Fibroblast of the aortic adventitia (primary cell): ENCODE data around the gene GDF10. TPM values are rescaled to one million over a fixed set of nuclear protein-coding genes. Genes with fewer than 3 reads are reported as not detected.

Experiments used
- DNase-seq: peaks from one replicate; pipeline ENCODE4 v3.0.0-alpha.2; 2010; ENCODE audit warnings: low read depth
- H3K4me3 ChIP-seq: 2 replicates; pipeline ENCODE4 v1.5.1; 2011; ENCODE audit warnings: low read depth, mild to moderate bottlenecking, control low read depth, low read length, moderate library complexity
- total RNA-seq: library from RNA; depleted of rRNA; stranded (reverse); fragments of >200 nt; gene quantifications from 2 replicates; pipeline ENCODE4 v1.2.3, GENCODE V29; 2012; ENCODE audit warnings: low replicate concordance
- TF ChIP-seq, protein P1 (sequence below): IDR thresholded peaks from 2 replicates; pipeline ENCODE4 v1.5.1; 2011; ENCODE audit warnings: mild to moderate bottlenecking, low read length, control low read depth, inconsistent platforms; ENCODE audit not compliant: insufficient read depth

GDF10 gene
- total RNA-seq, 1 donor, result 11.1 TPM

DNA sequence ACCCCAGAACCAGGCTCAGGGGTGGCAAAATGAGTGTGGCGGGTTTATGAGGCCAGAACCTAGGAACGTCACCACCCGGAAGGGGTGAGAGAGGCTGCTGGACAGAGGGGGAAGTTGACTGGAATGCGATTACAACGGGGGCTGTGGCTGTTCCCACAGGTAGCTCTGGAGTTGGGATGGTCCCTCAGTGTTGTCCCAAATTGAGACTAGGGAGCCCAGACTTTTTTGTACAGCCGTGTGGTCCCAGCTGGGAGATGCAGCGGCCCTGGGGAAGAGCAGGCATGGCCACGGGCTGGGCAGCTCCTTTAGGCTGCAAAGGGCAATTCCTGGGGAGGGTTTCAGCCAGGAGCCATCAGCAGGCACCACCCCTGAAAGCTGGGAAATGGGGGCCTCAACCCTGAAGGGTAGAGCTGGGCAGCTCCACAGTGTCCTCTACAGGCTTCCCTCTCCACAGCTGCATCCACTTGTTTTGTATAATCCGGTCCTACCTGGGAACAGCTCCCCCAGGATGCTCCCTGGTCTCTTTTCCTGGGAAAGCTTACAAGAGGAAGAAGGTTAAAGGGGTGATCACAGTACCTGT lies 11.0 kb upstream of the GDF10 start:
- no peak for DNase-seq
- TF ChIP-seq, protein P1, sequence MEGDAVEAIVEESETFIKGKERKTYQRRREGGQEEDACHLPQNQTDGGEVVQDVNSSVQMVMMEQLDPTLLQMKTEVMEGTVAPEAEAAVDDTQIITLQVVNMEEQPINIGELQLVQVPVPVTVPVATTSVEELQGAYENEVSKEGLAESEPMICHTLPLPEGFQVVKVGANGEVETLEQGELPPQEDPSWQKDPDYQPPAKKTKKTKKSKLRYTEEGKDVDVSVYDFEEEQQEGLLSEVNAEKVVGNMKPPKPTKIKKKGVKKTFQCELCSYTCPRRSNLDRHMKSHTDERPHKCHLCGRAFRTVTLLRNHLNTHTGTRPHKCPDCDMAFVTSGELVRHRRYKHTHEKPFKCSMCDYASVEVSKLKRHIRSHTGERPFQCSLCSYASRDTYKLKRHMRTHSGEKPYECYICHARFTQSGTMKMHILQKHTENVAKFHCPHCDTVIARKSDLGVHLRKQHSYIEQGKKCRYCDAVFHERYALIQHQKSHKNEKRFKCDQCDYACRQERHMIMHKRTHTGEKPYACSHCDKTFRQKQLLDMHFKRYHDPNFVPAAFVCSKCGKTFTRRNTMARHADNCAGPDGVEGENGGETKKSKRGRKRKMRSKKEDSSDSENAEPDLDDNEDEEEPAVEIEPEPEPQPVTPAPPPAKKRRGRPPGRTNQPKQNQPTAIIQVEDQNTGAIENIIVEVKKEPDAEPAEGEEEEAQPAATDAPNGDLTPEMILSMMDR, result no peak
- H3K4me3 ChIP-seq, result no peak overlapping the region

DNA sequence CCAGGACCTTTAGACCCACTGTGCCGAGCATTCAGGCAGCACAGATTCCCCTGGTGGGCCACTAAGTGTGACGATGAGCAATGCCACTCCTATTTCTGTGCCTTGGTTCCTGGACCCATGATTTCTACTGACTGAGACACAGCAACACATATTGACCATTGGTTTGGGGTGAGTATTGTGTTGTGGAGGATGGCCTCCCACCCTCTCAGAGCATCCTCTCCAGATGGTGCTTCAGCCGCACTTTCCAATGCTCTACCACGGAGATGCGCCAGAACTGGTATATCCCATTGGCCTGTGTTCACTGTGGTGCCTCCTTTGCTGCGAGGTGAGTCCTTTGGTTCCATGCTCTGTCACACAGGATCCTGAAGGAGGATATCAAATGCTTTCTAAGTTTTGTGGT lies 10.1 kb upstream of the GDF10 start:
- no peak overlapping the region for H3K4me3 ChIP-seq

DNA sequence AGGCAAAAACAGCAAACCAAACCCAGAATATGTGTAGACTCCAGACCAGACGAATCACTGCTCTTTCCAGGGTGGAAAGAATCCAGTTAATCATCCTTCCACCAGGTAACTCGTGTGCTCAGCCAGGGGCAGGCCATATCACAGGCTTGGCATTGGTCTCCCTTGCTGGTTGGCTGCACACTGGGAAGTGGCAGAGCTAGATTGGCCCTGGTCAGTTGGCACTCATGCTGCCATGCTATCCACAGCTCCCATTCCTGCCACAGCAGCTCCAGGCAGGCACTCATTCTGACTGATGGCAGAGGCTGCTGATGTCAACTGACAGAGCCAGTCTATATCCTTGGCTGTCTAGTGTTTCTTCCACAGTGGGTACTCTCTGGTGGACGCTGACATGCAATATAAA lies 9.7 kb upstream of the GDF10 start:
- TF ChIP-seq, protein P1, result no peak
- no peak overlapping the region for H3K4me3 ChIP-seq
- DNase-seq, result no peak

More for the DNA sequence above, 10.1 kb upstream of the GDF10 start:
- TF ChIP-seq, protein P1, result no peak
- no peak for DNase-seq

DNA sequence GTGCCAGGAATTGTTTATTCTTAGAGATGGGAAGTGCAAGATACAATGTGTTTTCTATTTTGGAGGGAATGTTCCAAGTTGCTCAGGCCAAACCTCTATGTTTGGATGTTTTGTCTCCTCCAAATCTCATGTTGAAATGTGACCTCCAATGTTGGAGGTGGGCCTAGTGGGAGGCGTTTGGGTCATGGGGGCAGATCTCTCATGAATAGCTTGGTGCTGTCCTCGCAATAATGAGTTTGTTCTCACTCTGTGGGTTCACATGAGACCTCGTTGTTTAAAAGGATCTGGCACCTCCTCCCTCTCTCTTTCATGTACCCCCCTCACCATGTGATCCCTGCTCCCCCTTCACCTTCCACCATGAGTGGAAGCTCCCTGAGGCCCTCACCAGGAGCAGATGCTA lies 8.3 kb upstream of the GDF10 start:
- DNase-seq, result no peak
- TF ChIP-seq, protein P1, result no peak
- no peak overlapping the region for H3K4me3 ChIP-seq

DNA sequence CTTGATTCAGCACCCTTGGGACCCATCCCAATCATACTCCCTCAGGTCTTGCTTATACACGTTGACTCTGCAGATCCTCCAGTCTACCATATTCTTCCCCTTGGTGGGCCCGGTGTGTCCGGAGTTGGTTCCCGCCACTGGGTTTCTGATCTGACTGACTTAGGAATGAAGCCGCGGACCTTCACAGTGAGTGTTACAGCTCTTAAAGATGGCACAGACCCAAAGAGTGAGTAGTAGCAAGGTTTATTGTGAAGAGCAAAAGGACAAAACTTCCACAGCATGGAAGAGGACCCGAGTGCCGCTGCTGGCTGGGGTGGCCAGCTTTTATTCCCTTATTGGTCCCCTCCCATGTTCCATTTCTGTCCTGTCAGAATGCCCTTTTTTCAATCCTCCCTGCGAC lies 5.9 kb upstream of the GDF10 start:
- no peak for DNase-seq
- TF ChIP-seq, protein P1, result no peak

DNA sequence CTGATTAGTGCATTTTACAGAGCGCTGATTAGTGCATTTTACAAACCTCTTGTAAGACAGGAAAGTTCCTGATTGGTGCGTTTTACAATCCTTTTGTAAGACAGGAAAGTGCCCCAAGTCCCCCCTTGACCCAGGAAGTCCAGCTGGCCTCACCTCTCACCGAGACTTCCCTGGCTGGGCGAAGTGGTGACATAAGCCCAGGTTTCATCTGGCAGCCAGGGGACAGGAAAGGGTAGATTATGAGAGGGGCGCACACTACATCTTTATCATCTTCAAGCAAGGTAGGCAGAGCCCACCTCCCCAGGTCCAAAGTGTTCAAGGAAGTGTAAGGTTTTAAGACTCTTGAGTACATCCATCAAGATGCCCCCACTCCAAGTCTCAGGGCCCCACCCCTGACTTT lies 5.5 kb upstream of the GDF10 start:
- no peak for DNase-seq
- TF ChIP-seq, protein P1, result no peak
- no peak overlapping the region for H3K4me3 ChIP-seq

More for the DNA sequence above, 5.9 kb upstream of the GDF10 start:
- H3K4me3 ChIP-seq, result no peak overlapping the region

DNA sequence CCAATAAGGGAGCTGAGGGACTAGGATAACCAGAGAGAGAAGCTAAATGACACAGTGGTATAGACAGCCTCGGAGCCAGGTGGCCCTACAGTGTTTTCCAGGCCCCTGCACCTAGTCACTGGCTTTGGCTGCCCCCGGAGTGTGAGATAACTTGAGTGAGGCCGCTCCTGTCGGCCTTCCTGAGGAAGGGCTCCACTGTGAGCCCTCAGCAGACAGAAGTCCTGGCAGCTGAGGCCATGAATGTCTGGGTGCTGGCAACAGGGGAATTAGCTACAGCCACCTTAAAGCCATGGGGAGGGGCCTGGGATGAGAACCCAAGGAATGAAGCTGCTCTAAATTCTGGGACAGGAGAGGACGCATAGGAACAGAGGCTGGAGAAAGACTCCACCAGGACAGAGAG lies 4.6 kb upstream of the GDF10 start:
- TF ChIP-seq, protein P1, result no peak
- DNase-seq, result no peak
- no peak overlapping the region for H3K4me3 ChIP-seq
